HEK293T (cell line): ENCODE measurements around the gene MICAL2.

ENCODE experiments used
- NFRKB ChIP-seq: fragments of 450-650 bp; IDR thresholded peaks from 2 replicates; pipeline ENCODE4 v1.6.1; 2016; ENCODE audit warnings: mild to moderate bottlenecking, moderate library complexity
- SUZ12 ChIP-seq: fragments of 450-650 bp; IDR thresholded peaks from 2 replicates; pipeline ENCODE4 v1.6.1; 2016; ENCODE audit warnings: mild to moderate bottlenecking

DNA sequence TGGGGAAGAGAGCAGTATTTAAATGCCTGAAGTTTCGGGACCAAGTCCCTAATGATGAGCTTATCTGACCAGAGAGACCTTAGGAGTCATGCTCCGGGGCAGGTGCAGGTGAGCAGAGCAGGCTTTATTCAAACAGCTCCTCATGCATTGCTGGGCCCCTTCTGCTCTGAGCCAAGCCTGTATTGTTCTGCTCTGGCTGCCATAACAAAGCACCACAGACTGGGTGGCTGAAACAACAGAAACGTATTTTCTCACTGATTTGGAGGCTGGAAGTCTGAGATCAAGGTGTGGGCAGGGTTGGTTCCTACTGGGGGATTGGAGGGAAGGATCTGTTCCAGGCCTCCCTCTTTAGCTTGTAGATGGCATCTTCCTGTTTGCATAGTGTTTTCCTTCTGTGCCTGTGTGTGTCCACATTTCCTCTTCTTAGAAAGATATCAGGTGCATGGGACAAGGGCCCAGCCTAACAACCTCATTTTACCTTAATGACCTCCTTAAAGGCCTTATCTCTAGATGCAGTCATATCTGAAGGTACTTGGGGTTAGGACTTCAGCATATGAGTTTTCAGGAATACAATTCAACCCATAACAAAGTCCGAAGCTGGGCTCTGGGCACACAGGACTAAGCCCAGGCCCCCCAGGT is 169.9 kb downstream of the MICAL2 start:
- TF ChIP-seq NFRKB, result no peak
- no peak for TF ChIP-seq SUZ12
